ENCODE data around the gene TSPO2.

DNA sequence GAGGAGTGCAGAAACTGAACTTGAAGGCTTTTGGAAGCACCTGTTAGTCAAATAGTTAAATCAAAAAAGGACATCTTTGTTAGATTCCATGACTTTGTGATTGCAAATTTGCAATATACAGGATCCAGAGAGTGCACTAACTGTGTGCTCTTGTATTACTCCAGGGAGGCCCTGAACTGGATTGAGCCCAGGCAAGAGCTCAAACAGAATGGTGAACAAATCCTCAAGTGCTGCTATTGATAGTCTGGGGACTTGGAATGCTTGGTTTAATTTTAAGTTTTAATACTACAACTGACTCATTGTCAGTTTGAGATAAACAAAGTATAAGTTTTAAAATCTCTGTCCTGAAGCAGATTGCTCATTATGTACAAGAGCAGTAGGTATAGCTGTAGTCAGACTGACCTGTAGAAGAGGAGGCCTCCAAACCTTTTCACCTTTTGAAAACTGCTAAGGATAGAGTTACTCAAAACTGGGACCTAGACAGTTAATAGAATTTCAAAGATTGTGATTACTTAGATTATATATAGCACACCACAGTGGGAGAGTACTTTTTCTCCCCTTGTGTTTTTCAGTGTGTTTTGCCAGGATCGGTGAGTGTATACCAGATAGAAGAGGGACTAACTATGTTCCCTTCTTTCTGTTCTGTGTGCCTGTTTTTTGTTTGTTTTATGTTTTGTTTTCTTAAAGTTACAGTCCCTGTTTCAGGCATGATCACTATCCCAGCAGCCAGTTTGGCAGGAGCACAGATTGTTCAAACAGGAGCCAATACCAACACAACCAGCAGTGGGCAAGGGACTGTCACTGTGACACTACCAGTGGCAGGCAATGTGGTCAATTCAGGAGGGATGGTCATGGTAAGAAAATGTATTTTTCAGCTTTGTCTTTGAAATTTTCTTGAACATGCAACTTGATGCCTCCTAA lies 48.8 kb downstream of the TSPO2 start:
- TF ChIP-seq CTCF (IDR thresholded peaks at IDR 0.05) (no peak), POLR2A (IDR thresholded peaks at IDR 0.05) (no peak)
